GM19240 (cell line): Measurements from ENCODE around the gene NOLC1.

Experiments used
- DNase-seq: peaks from one replicate; pipeline ENCODE4 v3.0.0; 2011; ENCODE audit warnings: low spot score; ENCODE audit not compliant: insufficient read length

NOLC1 gene

GRCh38 chr10:102121739-102122372 is 30.3 kb upstream of the NOLC1 start:
- DNase-seq: no peak

GRCh38 chr10:102122450-102122849 is 29.7 kb upstream of the NOLC1 start:
- DNase-seq: no peak

GRCh38 chr10:102123223-102123622 is 29.0 kb upstream of the NOLC1 start:
- no peak for DNase-seq

GRCh38 chr10:102131286-102132170 is 20.7 kb upstream of the NOLC1 start:
- no peak for DNase-seq

- DNase-seq: no peak
These were observed 20.0 kb upstream of the NOLC1 start for GRCh38 chr10:102132193-102132562.

GRCh38 chr10:102132563-102133372 is 19.4 kb upstream of the NOLC1 start, which contains the start of gene PPRC1:
Gene PPRC1, plus strand, starts transcription at chr10:102133040. Its CDS starts 29 bp downstream, at chr10:102133069.
- peak; percentile 98 for DNase-seq

- no peak for DNase-seq
These were observed 18.6 kb upstream of the NOLC1 start for GRCh38 chr10:102133373-102134195.

- no peak for DNase-seq
These were observed 17.8 kb upstream of the NOLC1 start for GRCh38 chr10:102134416-102134815.

- DNase-seq: no peak
These were observed 16.1 kb upstream of the NOLC1 start for GRCh38 chr10:102135956-102136526.

- DNase-seq: no peak
These were observed 12.7 kb upstream of the NOLC1 start for GRCh38 chr10:102139281-102140110.

- no peak for DNase-seq
These were observed 12.0 kb upstream of the NOLC1 start for GRCh38 chr10:102140218-102140617.

GRCh38 chr10:102140913-102141540 is 11.2 kb upstream of the NOLC1 start:
- no peak for DNase-seq

GRCh38 chr10:102141583-102142107 is 10.5 kb upstream of the NOLC1 start:
- DNase-seq: no peak

GRCh38 chr10:102146971-102147428 is 5.2 kb upstream of the NOLC1 start:
- no peak for DNase-seq

- no peak for DNase-seq
These were observed 4.6 kb upstream of the NOLC1 start for GRCh38 chr10:102147561-102147960.

- no peak for DNase-seq
These were observed 3.9 kb upstream of the NOLC1 start for GRCh38 chr10:102148275-102148674.

GRCh38 chr10:102150970-102151773 is 1.0 kb upstream of the NOLC1 start:
- DNase-seq: no peak

- no peak for DNase-seq
These were observed 329 bp downstream of the NOLC1 start for GRCh38 chr10:102152545-102152890.
